WTC11 (cell line): Measurements from ENCODE around the gene DTNB.

Experiments used
- NFYB ChIP-seq: sonication (generic); formaldehyde crosslinking; conservative IDR thresholded peaks from 2 replicates; pipeline ENCODE4 v1.8.0; 2022; ENCODE audit warnings: low read depth, missing genetic modification reagents
- TF ChIP-seq, protein P1 (sequence below): fragments of 200-600 bp; IDR thresholded peaks from 2 replicates; pipeline ENCODE4 v1.8.0; 2022; ENCODE audit warnings: antibody characterized with exemption

DNA sequence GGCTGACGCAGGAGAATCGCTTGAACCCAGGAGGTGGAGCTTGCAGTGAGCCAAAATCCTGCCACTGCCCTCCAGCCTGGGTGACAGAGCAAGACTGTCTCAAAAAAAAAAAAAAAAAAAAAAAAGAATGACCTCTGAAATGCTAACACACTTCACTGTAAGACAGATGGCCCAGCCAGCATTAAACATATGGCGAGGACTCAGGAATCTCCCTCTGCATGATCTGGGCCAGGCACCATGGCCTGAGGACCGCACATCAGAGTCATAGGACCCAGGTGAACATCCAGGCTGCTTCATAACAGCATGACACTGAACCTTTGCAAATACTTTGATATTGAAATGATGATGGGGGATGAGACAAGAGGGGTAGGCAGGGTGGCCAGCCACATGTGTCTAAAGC lies 275.6 kb downstream of the DTNB start:
- no peak for TF ChIP-seq NFYB (CRISPR knock-in tag)
- TF ChIP-seq, protein P1, sequence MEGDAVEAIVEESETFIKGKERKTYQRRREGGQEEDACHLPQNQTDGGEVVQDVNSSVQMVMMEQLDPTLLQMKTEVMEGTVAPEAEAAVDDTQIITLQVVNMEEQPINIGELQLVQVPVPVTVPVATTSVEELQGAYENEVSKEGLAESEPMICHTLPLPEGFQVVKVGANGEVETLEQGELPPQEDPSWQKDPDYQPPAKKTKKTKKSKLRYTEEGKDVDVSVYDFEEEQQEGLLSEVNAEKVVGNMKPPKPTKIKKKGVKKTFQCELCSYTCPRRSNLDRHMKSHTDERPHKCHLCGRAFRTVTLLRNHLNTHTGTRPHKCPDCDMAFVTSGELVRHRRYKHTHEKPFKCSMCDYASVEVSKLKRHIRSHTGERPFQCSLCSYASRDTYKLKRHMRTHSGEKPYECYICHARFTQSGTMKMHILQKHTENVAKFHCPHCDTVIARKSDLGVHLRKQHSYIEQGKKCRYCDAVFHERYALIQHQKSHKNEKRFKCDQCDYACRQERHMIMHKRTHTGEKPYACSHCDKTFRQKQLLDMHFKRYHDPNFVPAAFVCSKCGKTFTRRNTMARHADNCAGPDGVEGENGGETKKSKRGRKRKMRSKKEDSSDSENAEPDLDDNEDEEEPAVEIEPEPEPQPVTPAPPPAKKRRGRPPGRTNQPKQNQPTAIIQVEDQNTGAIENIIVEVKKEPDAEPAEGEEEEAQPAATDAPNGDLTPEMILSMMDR: no peak
